Lung (tissue), 12 donors: ENCODE results near the gene HNRNPL. TPM values are rescaled to one million over a fixed set of nuclear protein-coding genes. Genes with fewer than 3 reads are reported as not detected.

Source experiments
- ATAC-seq: fragments of 200-7000 bp; cut with Tn5 transposase; one replicate; pipeline ENCODE4 v1.9.1; 2020; ENCODE audit warnings: moderate number of reproducible peaks; ENCODE audit not compliant: insufficient read depth, low FRiP score
- DNase-seq, 3 donors: peaks; one replicate each; pipeline ENCODE4 v3.0.0-alpha.2; 2013 to 2017
- H3K27ac ChIP-seq, 2 donors: one replicate each; pipeline ENCODE4 v1.5.1; 2013; ENCODE audit warnings: mild to moderate bottlenecking in 2 of 2, moderate library complexity in 2 of 2, control low read depth in 1 of 2, inconsistent platforms in 1 of 2, low read depth in 1 of 2, low read length in 1 of 2
- H3K27me3 ChIP-seq, 3 donors: one replicate each; pipeline ENCODE4 v1.5.1; 2013; ENCODE audit warnings: low read length in 2 of 3; ENCODE audit not compliant: control insufficient read depth in 3 of 3, insufficient read depth in 3 of 3
- H3K36me3 ChIP-seq, 4 donors: one replicate each; pipeline ENCODE4 v1.5.1; 2013; ENCODE audit warnings: low read length in 4 of 4, mild to moderate bottlenecking in 1 of 4, moderate library complexity in 1 of 4; ENCODE audit not compliant: control insufficient read depth in 4 of 4, insufficient read depth in 4 of 4
- H3K4me1 ChIP-seq, 5 donors: one replicate each; pipeline ENCODE4 v1.5.1; 2013; ENCODE audit warnings: low read length in 5 of 5, mild to moderate bottlenecking in 2 of 5, moderate library complexity in 1 of 5; ENCODE audit not compliant: control insufficient read depth in 5 of 5, insufficient read depth in 5 of 5
- H3K4me3 ChIP-seq: one replicate; pipeline ENCODE4 v1.5.1; 2013; ENCODE audit warnings: mild to moderate bottlenecking, control low read depth, moderate library complexity
- H3K9ac ChIP-seq, 2 donors: one replicate each; pipeline ENCODE4 v1.5.1; 2013; ENCODE audit warnings: low read length in 2 of 2, control low read depth in 1 of 2; ENCODE audit not compliant: insufficient read depth in 1 of 2
- H3K9me3 ChIP-seq, 4 donors: one replicate each; pipeline ENCODE4 v1.5.1; 2013; ENCODE audit warnings: low read length in 3 of 4, mild to moderate bottlenecking in 1 of 4, moderate library complexity in 1 of 4; ENCODE audit not compliant: control insufficient read depth in 4 of 4, insufficient read depth in 3 of 4
- CTCF ChIP-seq: IDR thresholded peaks from 2 replicates; pipeline ENCODE4 v1.5.1; 2012; ENCODE audit warnings: mild to moderate bottlenecking; ENCODE audit errors: control extremely low read depth, extremely low read depth
- WGBS, 2 donors: extraction: QIAGEN DNeasy Blood & Tissue Kit; methylation state at CpG; one replicate each; pipeline ENCODE4 v1.1.7; 2013; 5-methylcytosine and 5-hydroxymethylcytosine counted together
- polyA plus RNA-seq, 2 donors: library from polyadenylated mRNA; stranded (reverse); fragments of 200-250 nt; gene quantifications; one replicate each; pipeline ENCODE4 v1.2.1, GENCODE V29; 2013
- total RNA-seq, 2 donors: library from RNA; depleted of rRNA in 1 of 2; stranded (reverse); fragments of >200 nt in 1 of 2; gene quantifications; one replicate each; pipeline ENCODE4 v1.2.1, GENCODE V29; 2014 to 2021
- donor health status: control.
- donor health status: control.
- donor health status: Bipolar disorder and iron deficiency.
- donor health status: healthy.
- donor health status: DM: yes; HTN: yes; CAD: no.

The HNRNPL gene
- total and polyA plus RNA-seq, 4 donors: 169 to 298 (median 209) TPM

- 59 to 91% methylated on average over 14 of the region's 14 CpGs for WGBS, 2 donors
- peaks cover 0 to 33% (median 18%) of the 10 kb centered on the region in 4 donors for H3K36me3 ChIP-seq
Observed at GRCh38 chr19:38893341-38893771, 43.6 kb upstream of the HNRNPL start.

GRCh38 chr19:38892841-38893240, 43.1 kb upstream of the HNRNPL start:
- no peak for ATAC-seq
- Histone ChIP-seq H3K9me3 (peaks cover 0 to 2% (median 0%) of the 10 kb centered on the region in 4 donors), H3K27ac (no peak overlapping the region), H3K27me3 (no peaks in the 10 kb centered on the region), H3K9ac (no peak overlapping the region), H3K36me3 (peaks cover 0 to 35% (median 20%) of the 10 kb centered on the region in 4 donors), H3K4me3 (no peak overlapping the region), H3K4me1 (peaks cover 0 to 12% (median 2%) of the 10 kb centered on the region in 5 donors)
- no peak for TF ChIP-seq CTCF
- no peak for DNase-seq
- 75 to 88% methylated on average over 5 of the region's 5 CpGs for WGBS, 2 donors

More at GRCh38 chr19:38893341-38893771, 43.6 kb upstream of the HNRNPL start:
- DNase-seq (no peak), ATAC-seq (no peak)
- H3K9me3 ChIP-seq: peaks cover 0 to 2% (median 0%) of the 10 kb centered on the region in 4 donors
- peak overlapping the region in 1 of 2 donors; percentile 30 for H3K27ac ChIP-seq
- H3K4me3 ChIP-seq: no peak overlapping the region
- H3K9ac ChIP-seq: no peak overlapping the region
- H3K4me1 ChIP-seq: peaks cover 0 to 16% (median 7%) of the 10 kb centered on the region in 5 donors
- no peak for TF ChIP-seq CTCF
- no peaks in the 10 kb centered on the region for H3K27me3 ChIP-seq

- TF ChIP-seq CTCF: no peak
- H3K36me3 ChIP-seq: peaks cover 0 to 39% (median 20%) of the 10 kb centered on the region in 4 donors
- no peak overlapping the region for H3K4me3 ChIP-seq
- peaks cover 0 to 11% (median 0%) of the 10 kb centered on the region in 5 donors for H3K4me1 ChIP-seq
- H3K27me3 ChIP-seq: no peaks in the 10 kb centered on the region
- peaks cover 0 to 2% (median 0%) of the 10 kb centered on the region in 4 donors for H3K9me3 ChIP-seq
- H3K9ac ChIP-seq: no peak overlapping the region
- DNase-seq (no peak), ATAC-seq (no peak)
- H3K27ac ChIP-seq: no peak overlapping the region
- 93 to 97% methylated on average over 6 of the region's 6 CpGs for WGBS, 2 donors
Observed at GRCh38 chr19:38891771-38892170, 42.0 kb upstream of the HNRNPL start.

GRCh38 chr19:38890686-38891085, 40.9 kb upstream of the HNRNPL start:
- Histone ChIP-seq H3K9ac (no peak overlapping the region), H3K36me3 (peaks cover 0 to 39% (median 22%) of the 10 kb centered on the region in 4 donors), H3K27me3 (no peaks in the 10 kb centered on the region), H3K27ac (no peak overlapping the region), H3K4me3 (no peak overlapping the region), H3K9me3 (peaks cover 0 to 2% (median 0%) of the 10 kb centered on the region in 4 donors), H3K4me1 (peaks cover 0 to 9% (median 0%) of the 10 kb centered on the region in 5 donors)
- DNase-seq: no peak
- TF ChIP-seq CTCF: no peak
- no peak for ATAC-seq
